Prostate gland (tissue), 2 donors: ENCODE data around the gene OR5I1. TPM values are rescaled to one million over a fixed set of nuclear protein-coding genes. Genes with fewer than 3 reads are reported as not detected.

Experiments used
- DNase-seq: peaks from one replicate; pipeline ENCODE4 v3.0.0-alpha.2; 2019; ENCODE audit warnings: low spot score
- H3K27ac ChIP-seq, 2 donors: fragments of 200-600 bp; sonication (generic); 2 replicates each; pipeline ENCODE4 v1.5.1; 2017 to 2019
- H3K27me3 ChIP-seq: fragments of 200-600 bp; sonication (generic); replicated peaks from 2 replicates; pipeline ENCODE4 v1.5.1; 2019; ENCODE audit not compliant: insufficient read depth
- H3K36me3 ChIP-seq, 2 donors: fragments of 200-600 bp; sonication (generic); 1 replicate in 1 of 2; 2 replicates in 1 of 2; pipeline versions ENCODE4 v1.5.1 to v1.8.1; 2017 to 2019
- H3K4me1 ChIP-seq: fragments of 200-600 bp; sonication (generic); replicated peaks from 2 replicates; pipeline ENCODE4 v1.5.1; 2019
- H3K4me3 ChIP-seq, 2 donors: fragments of 200-600 bp; sonication (generic); 2 replicates each; pipeline ENCODE4 v1.5.1; 2017 to 2019
- H3K9me3 ChIP-seq: fragments of 200-600 bp; sonication (generic); 2 replicates; pipeline ENCODE4 v1.5.1; 2017
- CTCF ChIP-seq, 4 experiments: fragments of 200-600 bp in 2 of 4; fragments of 450-650 bp in 2 of 4; sonication (generic) in 2 of 4; IDR thresholded peaks; 1 replicate in 3 of 4; 2 replicates in 1 of 4; pipeline ENCODE4 v1.5.1; 2016 to 2019; ENCODE audit warnings: antibody characterized with exemption in 4 of 4, mild to moderate bottlenecking in 2 of 4, moderate library complexity in 2 of 4
- POLR2A ChIP-seq: fragments of 450-650 bp; IDR thresholded peaks from one replicate; pipeline ENCODE4 v1.6.1; 2016; ENCODE audit warnings: antibody characterized with exemption, mild to moderate bottlenecking
- POLR2AphosphoS5 ChIP-seq: sonication (generic); formaldehyde crosslinking; IDR thresholded peaks from one replicate; pipeline ENCODE4 v1.6.1; 2017; ENCODE audit warnings: antibody characterized with exemption
- WGBS: methylation state at CpG from one replicate; pipeline ENCODE4 v1.1.5; 2018; 5-methylcytosine and 5-hydroxymethylcytosine counted together
- intact Hi-C: fragments of 100-400 bp; cut with DNase I; formaldehyde crosslinking; loops from one replicate; pipeline ENCODE4 v1.14.2; 2022
- total RNA-seq, 2 donors: library from RNA; depleted of rRNA; stranded (reverse); fragments of >200 nt; gene quantifications; one replicate each; pipeline ENCODE4 v1.1.0, GENCODE V29; 2016

Gene OR5I1
- total RNA-seq: not detected

GRCh38 chr11:55936300-55936699 is at the start of gene OR5I1:
Gene OR5I1, minus strand, starts transcription at chr11:55936400. Its CDS starts 0 bp downstream, at chr11:55936400.
- intact Hi-C loops: no loop called here
- no peaks in the 10 kb centered on the region for H3K36me3 ChIP-seq
- 63% methylated on average over 2 of the region's 2 CpGs for WGBS

GRCh38 chr11:55970935-55971334 is 34.7 kb upstream of the OR5I1 start:
- H3K4me3 ChIP-seq: no peak overlapping the region
- H3K36me3 ChIP-seq: no peaks in the 10 kb centered on the region
- 90% methylated on average over 3 of the region's 3 CpGs for WGBS
- intact Hi-C loops: no loop called here
- TF ChIP-seq POLR2A (no peak), CTCF (IDR thresholded peaks at IDR 0.05) (no peak), POLR2AphosphoS5 (no peak)
- no peaks in the 10 kb centered on the region for H3K4me1 ChIP-seq
- H3K9me3 ChIP-seq: no peaks in the 10 kb centered on the region
- DNase-seq: no peak
- H3K27me3 ChIP-seq: no peaks in the 10 kb centered on the region
- H3K27ac ChIP-seq: no peak overlapping the region

More at GRCh38 chr11:55936300-55936699, at the start of gene OR5I1:
- Histone ChIP-seq H3K9me3 (no peaks in the 10 kb centered on the region), H3K4me1 (no peaks in the 10 kb centered on the region), H3K27ac (no peak within 1 kb of the TSS), H3K4me3 (no peak within 1 kb of the TSS), H3K27me3 (no peaks in the 10 kb centered on the region)
- TF ChIP-seq POLR2A (no peak), CTCF (IDR thresholded peaks at IDR 0.05) (no peak), POLR2AphosphoS5 (no peak)
- no peak for DNase-seq

- Histone ChIP-seq H3K9me3 (no peaks in the 10 kb centered on the region), H3K27ac (no peak within 1 kb of the TSS), H3K27me3 (no peaks in the 10 kb centered on the region), H3K4me3 (no peak within 1 kb of the TSS), H3K4me1 (no peaks in the 10 kb centered on the region), H3K36me3 (no peaks in the 10 kb centered on the region)
- intact Hi-C loops: no loop called here
- no peak for DNase-seq
- WGBS: 91% methylated on average over 2 of the region's 2 CpGs
- TF ChIP-seq POLR2A (no peak), POLR2AphosphoS5 (no peak), CTCF (IDR thresholded peaks at IDR 0.05) (no peak)
Measured at GRCh38 chr11:55969845-55970244, 33.6 kb upstream of the OR5I1 start, which contains the start of gene OR10AG1. Gene OR10AG1, minus strand, starts transcription at chr11:55969945. Its CDS starts 38 bp downstream, at chr11:55969907.

GRCh38 chr11:55967914-55968313 is 31.7 kb upstream of the OR5I1 start:
- TF ChIP-seq POLR2AphosphoS5 (no peak), CTCF (IDR thresholded peaks at IDR 0.05) (no peak), POLR2A (no peak)
- Histone ChIP-seq H3K9me3 (no peaks in the 10 kb centered on the region), H3K27me3 (no peaks in the 10 kb centered on the region), H3K36me3 (no peaks in the 10 kb centered on the region), H3K4me3 (no peak overlapping the region), H3K27ac (no peak overlapping the region), H3K4me1 (no peaks in the 10 kb centered on the region)
- intact Hi-C loops: no loop called here
- WGBS: 85% methylated on average over 5 of the region's 5 CpGs
- no peak for DNase-seq

GRCh38 chr11:55966391-55966790 is 30.2 kb upstream of the OR5I1 start:
- no peaks in the 10 kb centered on the region for H3K9me3 ChIP-seq
- no peak overlapping the region for H3K4me3 ChIP-seq
- H3K36me3 ChIP-seq: no peaks in the 10 kb centered on the region
- TF ChIP-seq POLR2AphosphoS5 (no peak), POLR2A (no peak), CTCF (IDR thresholded peaks at IDR 0.05) (no peak)
- intact Hi-C loops: no loop called here
- no peak for DNase-seq
- H3K27me3 ChIP-seq: no peaks in the 10 kb centered on the region
- no peaks in the 10 kb centered on the region for H3K4me1 ChIP-seq
- H3K27ac ChIP-seq: no peak overlapping the region
- 75% methylated on average over 2 of the region's 2 CpGs for WGBS
